HG02623 (cell line): ENCODE data around the gene MAP3K10.
"Not testable (repeated sequence)": the region's sequence is repeated elsewhere in the genome, so short reads cannot be mapped to it uniquely, and the experiment has no call there.

Experiments
- ATAC-seq: cut with Tn5 transposase; IDR thresholded peaks from one replicate; pipeline ENCODE4 v1.9.1; 2021; ENCODE audit warnings: moderate library complexity; ENCODE audit not compliant: unreplicated experiment

Gene MAP3K10

GRCh38 chr19:40216777-40217026, 25.5 kb downstream of the MAP3K10 start:
- no peak for ATAC-seq

DNA sequence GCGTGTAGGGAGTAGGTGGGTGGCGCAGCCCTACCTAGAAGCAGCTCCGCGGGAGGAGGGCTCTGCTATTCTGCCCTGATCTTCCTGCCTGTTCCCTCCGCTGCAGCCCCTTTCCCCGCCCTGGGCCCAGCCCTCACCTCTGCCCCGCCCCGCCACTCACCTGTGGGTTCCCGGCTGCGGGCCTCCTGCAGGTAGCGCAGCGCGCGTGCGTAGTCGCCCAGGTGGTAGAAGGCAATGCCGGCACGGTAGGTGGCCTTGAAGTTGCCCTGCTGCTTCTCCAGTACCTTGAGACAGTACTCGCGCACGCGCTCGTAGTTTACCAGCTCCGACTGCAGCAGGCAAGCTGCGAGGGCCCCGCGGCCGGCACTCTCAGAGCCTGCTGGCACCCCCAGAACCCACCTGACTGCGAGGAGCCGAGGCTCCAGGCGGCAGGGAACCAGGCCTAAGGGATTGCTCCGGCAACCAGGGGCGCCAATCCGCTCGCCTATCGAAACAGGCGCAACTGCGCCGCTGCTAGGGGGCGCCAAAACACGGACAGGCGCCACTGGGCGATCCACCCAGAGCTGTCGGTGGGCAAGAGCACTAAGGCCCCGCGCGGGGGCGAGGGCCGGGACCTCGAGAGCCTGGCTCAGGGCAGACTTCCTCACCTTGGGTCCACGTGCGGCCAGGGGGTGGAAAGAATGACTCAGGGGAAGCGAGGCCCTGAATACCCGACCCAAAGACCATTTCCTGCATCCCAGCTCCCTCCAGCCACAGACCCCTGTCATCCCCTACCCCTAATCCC, 26.0 kb downstream of the MAP3K10 start:
- no peak for ATAC-seq

GRCh38 chr19:40217934-40218890, 27.0 kb downstream of the MAP3K10 start, which contains the start of gene TTC9B:
TTC9B (minus strand) TSS chr19:40218384; CDS start chr19:40218381, 3 bp downstream.
- ATAC-seq, result no peak

GRCh38 chr19:40219029-40219428, 27.8 kb downstream of the MAP3K10 start:
- ATAC-seq, result not testable (repeated sequence)

GRCh38 chr19:40219721-40220276, 28.6 kb downstream of the MAP3K10 start:
- no peak for ATAC-seq

- no peak for ATAC-seq
These were observed 29.4 kb downstream of the MAP3K10 start for GRCh38 chr19:40220674-40221073.

DNA sequence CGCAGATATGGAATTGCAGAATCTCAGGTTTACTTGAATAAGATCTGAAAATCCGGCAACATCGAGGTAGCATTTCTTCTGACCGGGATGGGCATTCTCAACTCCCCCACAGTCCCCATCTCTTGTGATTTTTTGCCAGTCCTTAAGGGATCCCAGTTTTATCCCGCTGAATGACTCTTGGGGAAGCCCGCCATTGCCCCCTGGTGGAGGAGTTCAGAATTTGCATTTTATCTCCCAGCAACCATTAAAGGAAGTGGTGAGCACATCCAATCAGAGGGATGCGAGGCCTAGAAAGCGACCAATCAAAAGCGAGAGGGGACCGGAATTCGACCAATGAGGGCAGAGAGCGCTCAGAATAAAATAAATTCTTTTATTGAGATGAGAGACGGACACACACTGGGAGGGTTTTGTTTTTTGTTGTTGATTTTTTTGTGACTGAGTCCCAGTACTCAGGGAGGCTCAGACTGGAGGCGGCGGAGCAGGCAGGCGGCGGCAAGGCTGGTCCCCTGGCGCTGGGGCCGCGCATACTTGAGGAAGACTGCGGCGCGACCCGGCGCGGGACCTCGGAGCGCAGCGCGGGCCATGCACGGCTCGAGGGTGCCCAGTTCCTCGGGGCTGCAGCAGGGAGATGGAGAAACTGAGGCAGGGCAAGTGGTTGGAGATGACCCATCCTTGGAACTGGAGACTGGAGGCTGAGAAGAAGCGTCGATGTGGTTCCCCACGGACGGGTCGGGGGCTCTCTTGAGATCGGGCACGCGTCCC, 30.8 kb downstream of the MAP3K10 start:
- ATAC-seq, result no peak

GRCh38 chr19:40223135-40223822, 32.1 kb downstream of the MAP3K10 start:
- no peak for ATAC-seq

- ATAC-seq, result no peak
These were observed 33.3 kb downstream of the MAP3K10 start for GRCh38 chr19:40224342-40225150.

DNA sequence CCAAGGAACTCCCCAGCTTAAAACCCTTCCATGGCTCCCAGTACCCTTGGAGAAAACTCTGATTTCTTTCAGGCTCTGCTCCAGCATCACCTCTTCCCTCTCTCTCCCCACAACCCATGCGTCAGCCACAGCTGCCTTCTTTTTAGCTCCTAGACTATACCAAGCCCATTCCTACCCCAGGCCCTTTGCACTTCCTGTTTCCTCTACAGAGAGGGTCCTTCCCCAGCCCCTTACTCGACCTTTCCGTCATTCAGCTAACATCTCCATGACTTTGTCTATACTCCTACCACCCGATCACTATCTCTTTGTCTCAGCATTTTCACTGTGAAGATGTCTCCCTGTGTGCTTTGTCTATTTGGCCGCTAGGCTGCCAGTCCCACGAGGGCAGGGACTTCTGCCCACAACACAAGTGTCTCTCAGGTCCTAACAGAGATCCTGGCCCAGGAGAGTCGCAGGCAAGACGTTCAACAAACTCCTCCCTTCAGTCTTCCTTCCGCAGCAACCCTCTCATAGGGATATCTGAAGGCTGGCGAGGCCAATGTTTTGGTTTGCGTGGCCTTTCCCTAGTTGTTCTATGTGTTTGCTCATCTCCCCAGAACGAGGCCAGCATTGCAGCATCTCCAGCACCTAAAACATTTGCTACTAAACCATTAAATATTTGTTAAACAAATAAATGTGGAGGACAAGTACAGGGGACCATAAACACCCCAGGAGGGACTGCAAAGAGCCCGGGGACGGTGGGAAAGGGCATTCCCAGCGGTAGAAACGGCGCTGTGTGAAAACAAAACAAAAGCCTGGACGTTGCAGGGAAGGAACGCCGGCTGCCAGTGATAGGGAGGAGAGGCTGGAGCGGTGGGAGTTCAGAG, 34.4 kb downstream of the MAP3K10 start:
- no peak for ATAC-seq

GRCh38 chr19:40228346-40228745, 37.1 kb downstream of the MAP3K10 start:
- ATAC-seq, result no peak

DNA sequence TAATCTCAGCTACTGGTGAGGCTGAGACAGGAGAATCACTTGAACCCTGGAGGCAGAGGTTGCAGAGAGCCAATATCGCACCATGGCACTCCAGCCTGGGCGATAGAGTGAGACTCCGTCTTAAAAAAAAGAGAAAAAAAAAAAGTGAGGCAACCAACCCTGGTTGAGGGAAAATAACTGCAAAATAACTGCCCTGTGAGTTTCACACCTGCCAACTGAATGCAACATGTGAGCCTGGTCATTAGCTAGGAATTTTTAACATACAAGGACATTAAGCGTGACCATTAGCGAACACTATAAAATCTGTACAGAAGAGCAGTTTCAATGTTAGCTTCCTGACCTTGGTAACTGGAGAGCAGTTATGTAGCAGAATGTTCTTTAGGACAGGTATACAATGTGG, 37.6 kb downstream of the MAP3K10 start:
- ATAC-seq, result no peak

DNA sequence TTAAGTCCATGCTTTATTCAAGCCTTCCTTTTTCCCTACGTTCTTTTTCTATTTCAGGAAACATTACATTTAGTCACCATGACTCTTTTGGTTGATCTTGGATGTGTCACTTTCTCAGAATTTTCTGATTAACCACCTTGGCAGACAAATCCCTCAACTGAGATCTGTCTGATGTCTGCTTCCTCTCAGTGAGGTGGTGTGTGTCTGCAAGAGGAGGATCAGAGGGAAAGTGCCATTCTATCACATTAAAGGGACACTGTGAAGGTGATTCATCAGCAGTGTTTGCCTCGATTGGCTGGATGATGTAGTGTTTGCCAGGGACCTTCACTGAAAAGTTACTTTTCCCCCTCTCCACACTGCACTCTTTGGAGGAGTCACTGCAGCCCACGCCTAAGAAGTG, 38.3 kb downstream of the MAP3K10 start:
- ATAC-seq, result no peak

DNA sequence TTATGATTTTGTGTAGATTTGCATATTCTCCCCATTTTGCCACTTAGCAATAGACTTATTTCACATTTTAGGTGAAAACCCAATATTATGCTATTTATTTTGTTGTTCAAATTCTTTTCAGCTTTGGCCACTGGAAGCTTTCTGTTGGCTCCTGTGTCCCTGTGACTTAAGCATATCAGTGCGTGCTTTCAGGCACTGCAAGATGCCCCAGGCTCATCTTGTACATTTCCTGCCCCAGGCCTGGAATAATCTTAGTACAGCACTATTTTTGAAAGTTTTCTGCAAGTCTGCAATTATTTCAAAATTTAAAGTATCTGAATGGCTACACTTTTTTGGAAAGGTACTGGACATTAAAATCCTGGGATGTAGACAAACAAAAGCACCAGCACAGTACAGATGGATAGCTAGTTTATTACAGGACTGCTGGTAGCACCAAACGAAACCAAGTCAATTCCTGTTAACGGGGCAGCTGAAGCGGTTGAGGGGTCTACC, 38.7 kb downstream of the MAP3K10 start:
- no peak for ATAC-seq

- ATAC-seq, result no peak
These were observed 39.8 kb downstream of the MAP3K10 start for GRCh38 chr19:40231057-40231456.

- no peak for ATAC-seq
These were observed 40.6 kb downstream of the MAP3K10 start for GRCh38 chr19:40231544-40232424.

- no peak for ATAC-seq
These were observed 41.3 kb downstream of the MAP3K10 start for GRCh38 chr19:40232479-40232878.
